Right atrium auricular region (tissue), 2 donors: ENCODE results near the gene TLE2. TPM values are rescaled to one million over a fixed set of nuclear protein-coding genes. Genes with fewer than 3 reads are reported as not detected.
"Not testable (repeated sequence)": the region's sequence is repeated elsewhere in the genome, so short reads cannot be mapped to it uniquely, and the experiment has no call there.

ENCODE experiments used
- DNase-seq: peaks from one replicate; pipeline ENCODE4 v3.0.0-alpha.2; 2019; ENCODE audit warnings: low spot score
- H3K27ac ChIP-seq, 2 donors: fragments of 200-600 bp; sonication (generic); 1 replicate in 1 of 2; 2 replicates in 1 of 2; pipeline ENCODE4 v1.5.1; 2016 to 2019
- H3K27me3 ChIP-seq, 2 donors: fragments of 200-600 bp; sonication (generic); one replicate each; pipeline versions ENCODE4 v1.5.1 to v1.6.0; 2017 to 2019
- H3K36me3 ChIP-seq: fragments of 200-600 bp; sonication (generic); one replicate; pipeline ENCODE4 v1.5.1; 2016
- H3K4me1 ChIP-seq, 2 donors: fragments of 200-600 bp; sonication (generic); one replicate each; pipeline versions ENCODE4 v1.5.1 to v1.6.0; 2017 to 2019
- H3K4me3 ChIP-seq, 2 donors: fragments of 200-600 bp; sonication (generic); 1 replicate in 1 of 2; 2 replicates in 1 of 2; pipeline ENCODE4 v1.5.1; 2017 to 2019; ENCODE audit warnings: mild to moderate bottlenecking in 1 of 2, moderate library complexity in 1 of 2
- H3K9me3 ChIP-seq, 2 donors: fragments of 200-600 bp; sonication (generic); one replicate each; pipeline ENCODE4 v1.5.1; 2019
- total RNA-seq, 2 donors: library from RNA; depleted of rRNA; stranded (reverse); fragments of >200 nt; gene quantifications; one replicate each; pipeline ENCODE4 v1.1.0, GENCODE V29; 2016
- TF ChIP-seq, protein P1 (sequence below), 2 donors: fragments of 200-600 bp; sonication (generic); IDR thresholded peaks; one replicate each; pipeline ENCODE4 v1.5.1; 2019; ENCODE audit warnings: antibody characterized with exemption in 2 of 2

TLE2 gene
- total RNA-seq, 2 donors from 2014 or later: 41.2 to 101 TPM

DNA sequence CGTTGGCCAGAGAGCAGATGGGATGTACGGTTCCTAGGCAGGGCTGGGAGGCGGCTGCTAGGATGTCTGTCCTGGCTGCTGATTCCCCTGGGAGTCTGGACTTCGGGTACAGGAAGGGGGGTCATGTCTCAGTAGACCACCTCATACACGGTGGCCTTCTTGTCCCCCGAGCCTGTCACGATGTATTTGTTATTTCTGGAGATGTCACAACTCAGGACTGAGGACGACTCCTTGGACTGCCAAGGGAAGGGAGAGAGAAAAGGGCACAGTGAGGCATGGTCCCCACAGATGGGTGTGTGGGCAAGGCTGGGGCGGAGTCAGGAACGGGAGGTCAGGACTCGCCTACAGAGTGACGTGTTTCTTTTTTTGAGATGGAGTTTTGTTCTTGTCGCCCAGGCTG is 31.4 kb downstream of the TLE2 start:
- Histone ChIP-seq H3K27me3 (no peaks in the 10 kb centered on the region), H3K4me1 (no peaks in the 10 kb centered on the region), H3K27ac (no peak overlapping the region), H3K9me3 (no peaks in the 10 kb centered on the region), H3K36me3 (peaks cover 24% of the 10 kb centered on the region), H3K4me3 (no peak overlapping the region)
- DNase-seq: no peak
- TF ChIP-seq, protein P1, sequence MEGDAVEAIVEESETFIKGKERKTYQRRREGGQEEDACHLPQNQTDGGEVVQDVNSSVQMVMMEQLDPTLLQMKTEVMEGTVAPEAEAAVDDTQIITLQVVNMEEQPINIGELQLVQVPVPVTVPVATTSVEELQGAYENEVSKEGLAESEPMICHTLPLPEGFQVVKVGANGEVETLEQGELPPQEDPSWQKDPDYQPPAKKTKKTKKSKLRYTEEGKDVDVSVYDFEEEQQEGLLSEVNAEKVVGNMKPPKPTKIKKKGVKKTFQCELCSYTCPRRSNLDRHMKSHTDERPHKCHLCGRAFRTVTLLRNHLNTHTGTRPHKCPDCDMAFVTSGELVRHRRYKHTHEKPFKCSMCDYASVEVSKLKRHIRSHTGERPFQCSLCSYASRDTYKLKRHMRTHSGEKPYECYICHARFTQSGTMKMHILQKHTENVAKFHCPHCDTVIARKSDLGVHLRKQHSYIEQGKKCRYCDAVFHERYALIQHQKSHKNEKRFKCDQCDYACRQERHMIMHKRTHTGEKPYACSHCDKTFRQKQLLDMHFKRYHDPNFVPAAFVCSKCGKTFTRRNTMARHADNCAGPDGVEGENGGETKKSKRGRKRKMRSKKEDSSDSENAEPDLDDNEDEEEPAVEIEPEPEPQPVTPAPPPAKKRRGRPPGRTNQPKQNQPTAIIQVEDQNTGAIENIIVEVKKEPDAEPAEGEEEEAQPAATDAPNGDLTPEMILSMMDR (IDR thresholded peaks at IDR 0.05): no peak

DNA sequence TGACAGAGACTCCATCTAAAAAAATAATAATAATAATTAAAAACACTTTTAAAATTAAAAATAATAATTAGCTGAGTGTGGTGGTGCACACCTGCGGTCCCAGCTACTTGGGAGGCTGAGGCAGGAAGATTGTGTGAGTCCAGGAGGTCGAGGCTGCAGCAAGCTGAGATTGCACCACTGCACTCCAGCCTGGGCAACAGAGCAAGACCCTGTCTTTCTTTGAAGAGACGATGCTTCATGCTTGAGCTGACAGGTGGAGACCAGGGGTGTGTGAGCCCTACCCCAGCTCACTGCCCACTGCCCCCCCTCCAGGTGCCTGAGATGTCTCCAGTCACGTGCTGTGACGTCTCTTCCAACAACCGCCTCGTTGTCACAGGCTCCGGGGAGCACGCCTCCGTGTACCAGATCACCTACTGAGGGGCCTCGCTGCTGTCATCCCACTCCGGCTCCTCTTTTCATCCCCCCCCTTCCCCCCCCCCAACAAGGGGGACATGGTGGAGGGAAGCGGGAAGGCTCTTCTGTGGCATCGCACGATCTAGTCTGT is 34.4 kb downstream of the TLE2 start:
- Histone ChIP-seq H3K27ac (no peak overlapping the region), H3K36me3 (no peaks in the 10 kb centered on the region), H3K4me3 (no peak overlapping the region), H3K4me1 (no peaks in the 10 kb centered on the region), H3K27me3 (no peaks in the 10 kb centered on the region), H3K9me3 (no peaks in the 10 kb centered on the region)
- no peak for DNase-seq
- TF ChIP-seq, protein P1 (IDR thresholded peaks at IDR 0.05): no peak

DNA sequence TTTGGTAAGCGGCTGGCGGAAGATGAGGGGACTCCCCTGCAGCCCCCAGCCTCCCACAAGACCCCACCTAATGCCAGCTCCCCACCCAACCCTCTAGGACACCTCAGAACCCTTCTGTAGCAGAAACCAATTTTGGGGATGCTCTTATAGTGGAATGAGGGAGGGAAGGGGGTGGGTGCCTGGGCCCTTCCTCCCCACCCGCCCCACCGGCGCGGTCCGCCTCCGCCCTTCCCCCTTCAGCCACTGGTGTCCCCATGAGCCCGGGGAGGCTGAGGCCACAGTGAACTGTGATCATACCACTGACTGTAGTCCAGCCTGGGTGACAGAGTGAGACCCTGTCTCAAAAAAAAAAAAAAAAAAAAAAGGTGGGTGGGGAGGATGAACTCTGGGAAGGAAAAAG is 35.5 kb downstream of the TLE2 start:
- H3K27me3 ChIP-seq: no peaks in the 10 kb centered on the region
- no peaks in the 10 kb centered on the region for H3K4me1 ChIP-seq
- H3K36me3 ChIP-seq: no peaks in the 10 kb centered on the region
- DNase-seq: no peak
- H3K27ac ChIP-seq: no peak overlapping the region
- TF ChIP-seq, protein P1 (IDR thresholded peaks at IDR 0.05): no peak
- no peak overlapping the region for H3K4me3 ChIP-seq
- H3K9me3 ChIP-seq: no peaks in the 10 kb centered on the region

DNA sequence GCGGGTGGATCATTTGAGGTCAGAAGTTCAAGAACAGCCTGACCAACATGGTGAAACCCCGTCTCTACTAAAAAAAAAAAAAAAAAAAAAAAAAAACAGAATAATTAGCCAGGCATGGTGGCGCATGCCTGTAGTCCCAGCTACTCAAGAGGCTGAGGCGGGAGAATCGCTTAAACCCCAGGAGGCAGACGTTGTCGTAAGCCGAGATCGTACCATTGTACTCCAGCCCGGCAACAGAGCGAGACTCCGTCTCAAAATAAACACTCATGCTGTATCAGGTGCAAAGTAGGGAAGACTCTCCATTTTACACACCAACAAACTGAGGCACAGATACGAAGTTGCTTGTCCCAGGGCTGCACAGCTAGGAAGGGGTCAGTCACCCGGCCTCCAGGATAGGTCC is 36.1 kb downstream of the TLE2 start:
- Histone ChIP-seq H3K27me3 (no peaks in the 10 kb centered on the region), H3K9me3 (no peaks in the 10 kb centered on the region), H3K36me3 (no peaks in the 10 kb centered on the region), H3K4me1 (no peaks in the 10 kb centered on the region), H3K4me3 (no peak overlapping the region), H3K27ac (no peak overlapping the region)
- no peak for DNase-seq
- TF ChIP-seq, protein P1 (IDR thresholded peaks at IDR 0.05): no peak

DNA sequence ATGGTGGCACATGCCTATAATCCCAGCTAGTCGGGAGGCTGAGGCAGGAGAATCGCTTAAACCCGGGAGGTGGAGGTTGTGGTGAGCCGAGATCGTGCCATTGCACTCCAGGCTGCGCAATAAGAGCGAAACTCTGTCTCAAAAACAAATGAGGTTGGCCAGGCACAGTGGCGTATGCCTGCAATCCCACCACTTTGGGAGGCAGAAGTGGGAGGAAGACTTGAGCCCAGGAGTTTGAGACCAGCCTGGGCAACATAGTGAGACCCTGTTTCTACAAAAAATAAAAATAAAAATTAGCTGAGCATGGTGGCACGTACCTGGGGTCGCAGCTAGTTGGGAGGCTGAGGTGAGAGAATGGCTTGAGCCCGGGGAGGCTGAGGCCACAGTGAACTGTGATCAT is 36.7 kb downstream of the TLE2 start:
- DNase-seq, H3K27me3 ChIP-seq, H3K9me3 ChIP-seq, H3K4me3 ChIP-seq, H3K4me1 ChIP-seq, H3K27ac ChIP-seq, H3K36me3 ChIP-seq: not testable (repeated sequence)

DNA sequence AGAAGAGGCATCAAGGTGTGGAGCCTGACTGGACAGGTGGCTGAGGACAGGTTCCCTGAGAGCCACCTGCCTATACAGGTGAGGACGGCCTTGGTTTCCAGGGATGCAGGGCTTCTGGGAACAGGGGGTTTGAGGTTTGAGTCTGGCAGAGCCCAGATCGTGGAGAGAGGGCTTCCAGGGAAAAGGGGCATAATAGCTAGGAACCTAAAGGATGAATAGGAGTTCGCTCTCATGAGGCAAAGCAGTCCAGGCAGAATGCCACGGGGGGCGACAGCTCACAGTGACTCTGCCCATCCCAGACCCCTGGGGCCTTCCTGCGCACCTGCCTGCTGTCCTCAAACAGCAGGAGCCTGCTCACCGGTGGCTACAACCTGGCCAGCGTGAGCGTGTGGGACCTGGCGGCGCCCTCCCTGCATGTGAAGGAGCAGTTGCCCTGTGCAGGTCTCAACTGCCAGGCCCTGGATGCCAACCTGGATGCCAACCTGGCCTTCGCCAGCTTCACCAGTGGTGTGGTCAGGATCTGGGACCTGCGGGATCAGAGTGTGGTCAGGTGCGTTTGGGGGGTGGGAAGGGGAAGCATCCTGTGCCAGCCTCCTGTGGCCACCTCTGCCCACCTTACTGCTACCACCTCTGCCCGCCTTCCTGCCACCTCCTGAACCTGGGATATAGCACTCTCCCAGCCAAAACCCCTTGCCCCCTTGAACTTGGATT is 39.7 kb downstream of the TLE2 start:
- no peak overlapping the region for H3K27ac ChIP-seq
- no peaks in the 10 kb centered on the region for H3K36me3 ChIP-seq
- H3K27me3 ChIP-seq: no peaks in the 10 kb centered on the region
- H3K4me3 ChIP-seq: no peak overlapping the region
- H3K4me1 ChIP-seq: peaks cover 0 to 3% of the 10 kb centered on the region in 2 donors
- TF ChIP-seq, protein P1 (IDR thresholded peaks at IDR 0.05): no peak
- no peak for DNase-seq
- H3K9me3 ChIP-seq: no peaks in the 10 kb centered on the region
